GM19467 (cell line): ENCODE data around the gene NIPAL3.

Source experiments
- ATAC-seq: cut with Tn5 transposase; IDR thresholded peaks from one replicate; pipeline ENCODE4 v1.9.1; 2021; ENCODE audit warnings: mild to moderate bottlenecking, moderate library complexity; ENCODE audit not compliant: unreplicated experiment

Gene NIPAL3

DNA sequence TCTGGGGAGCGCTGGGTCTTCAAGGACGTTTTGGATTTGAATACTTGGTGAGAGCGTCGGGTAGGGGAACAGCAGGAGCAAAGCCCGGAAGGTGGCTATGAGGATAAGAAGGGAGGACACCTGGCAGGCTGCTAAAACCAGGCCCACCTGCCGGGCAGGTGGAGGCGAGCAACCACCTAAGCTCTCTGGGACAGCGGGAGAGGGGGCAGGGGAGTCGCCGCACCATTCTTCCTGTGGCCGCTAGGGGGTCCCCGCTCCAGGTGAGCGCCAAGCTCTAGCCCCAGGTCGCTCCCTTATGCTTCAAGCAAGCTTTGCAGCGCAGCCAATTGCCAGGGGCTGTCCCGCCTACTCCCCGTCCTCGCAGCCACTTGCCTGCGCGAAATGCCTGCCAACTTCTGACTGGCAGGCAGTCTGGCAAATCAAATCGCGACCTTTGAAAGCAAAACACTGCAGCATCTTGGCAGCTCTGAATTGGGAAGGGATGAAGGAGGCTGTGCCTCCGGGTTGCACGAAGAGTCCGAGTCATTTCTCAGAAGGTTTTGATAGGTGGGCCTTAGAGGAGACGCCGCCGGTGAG is at the start of gene NIPAL3:
TSS of gene NIPAL3 (plus strand) at position 469 of the 576 bp plus-strand sequence. CDS start 3,746 bp downstream, outside the sequence.
- ATAC-seq, result peak; percentile 95

DNA sequence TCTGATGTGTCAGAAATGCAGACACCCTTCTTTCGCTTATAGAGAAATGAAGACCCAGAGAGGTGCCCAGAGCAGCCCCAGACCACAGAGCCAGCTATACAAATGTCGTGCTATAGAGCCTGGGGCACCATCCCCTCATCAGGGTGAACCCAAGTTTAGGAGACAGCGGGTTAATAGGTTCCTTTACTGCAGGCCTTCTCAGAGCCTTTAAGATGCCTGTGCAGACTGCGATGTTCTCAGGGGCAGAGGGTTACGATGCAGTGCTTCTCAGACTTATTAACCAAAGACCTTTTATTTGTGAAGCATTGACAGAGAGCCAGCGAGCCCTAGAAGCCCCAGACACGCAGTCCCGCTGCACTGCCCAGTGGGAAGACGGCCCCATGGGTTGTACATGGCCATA is 48.9 kb upstream of the NIPAL3 start:
- ATAC-seq, result no peak

- no peak for ATAC-seq
Observed at GRCh38 chr1:24369199-24369598, 46.4 kb upstream of the NIPAL3 start.

GRCh38 chr1:24369801-24370200 is 45.8 kb upstream of the NIPAL3 start:
- ATAC-seq, result no peak

DNA sequence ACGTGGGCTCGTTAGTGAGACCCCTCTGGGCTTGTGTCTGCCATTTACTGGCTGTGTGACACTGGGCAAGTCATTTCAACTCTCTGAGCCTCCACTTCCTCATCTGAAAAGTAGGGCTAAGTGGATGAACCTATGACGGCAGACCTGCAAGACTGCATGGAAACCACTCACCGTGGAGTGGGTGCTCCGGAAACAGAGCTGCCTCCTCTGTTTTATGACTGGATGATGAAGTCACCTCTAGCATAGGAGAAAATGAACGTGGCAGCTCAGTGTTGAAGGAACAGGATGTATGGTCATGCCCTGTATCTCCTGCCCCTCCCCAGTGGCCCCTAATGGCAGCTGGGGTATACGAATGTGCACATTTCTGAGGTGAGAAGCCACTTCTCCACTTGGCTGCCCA is 42.6 kb upstream of the NIPAL3 start:
- ATAC-seq, result no peak

GRCh38 chr1:24373710-24374109 is 41.9 kb upstream of the NIPAL3 start:
- ATAC-seq, result no peak

- ATAC-seq, result no peak
Observed at GRCh38 chr1:24374891-24375786, 40.5 kb upstream of the NIPAL3 start.

DNA sequence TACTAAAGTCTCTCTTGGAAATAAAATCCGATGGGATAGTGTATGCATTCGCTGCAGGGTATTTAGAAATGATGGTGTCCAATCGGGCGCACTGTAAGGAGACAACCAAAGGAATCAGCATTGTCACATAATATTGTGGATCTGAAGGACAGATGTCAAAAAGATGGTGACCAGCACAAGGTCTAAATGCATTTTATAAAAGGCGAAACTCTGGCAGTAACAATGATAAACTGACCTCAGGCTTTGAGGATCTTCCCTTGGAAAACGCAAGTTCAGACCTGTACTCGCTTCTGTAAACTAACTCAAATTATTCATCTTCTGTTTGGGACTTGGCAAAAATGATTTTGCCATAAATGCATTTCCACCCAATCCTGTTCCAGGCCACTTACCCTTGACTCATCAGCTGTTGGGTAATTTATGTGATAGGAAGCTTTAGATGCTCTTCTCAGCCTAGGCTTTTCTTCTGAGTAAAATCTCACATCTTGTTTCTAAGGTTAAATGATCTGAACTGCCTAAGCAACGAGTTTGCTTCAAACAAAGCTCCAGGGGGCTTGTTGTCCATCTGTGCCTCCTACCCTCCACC is 35.8 kb upstream of the NIPAL3 start:
- ATAC-seq, result no peak

DNA sequence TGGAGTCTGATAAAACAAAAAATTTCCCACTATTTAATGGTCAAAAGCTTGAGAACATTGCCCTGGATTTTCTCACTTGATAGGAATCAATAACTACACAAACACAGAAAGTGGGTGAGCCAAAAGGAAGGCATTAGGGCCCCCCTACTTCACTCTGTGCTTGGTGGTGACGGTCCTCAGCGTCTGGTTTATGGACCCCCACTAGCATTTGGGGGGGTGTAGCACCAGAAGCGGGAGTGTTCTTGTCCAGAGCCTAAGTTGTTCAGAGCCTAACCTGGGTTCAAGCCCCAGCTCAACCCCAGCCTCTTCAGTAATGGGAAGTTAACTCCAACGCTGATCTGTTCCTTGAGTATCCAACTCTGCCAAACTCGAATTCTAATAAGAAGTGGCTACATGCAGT is 35.1 kb upstream of the NIPAL3 start:
- ATAC-seq, result no peak

DNA sequence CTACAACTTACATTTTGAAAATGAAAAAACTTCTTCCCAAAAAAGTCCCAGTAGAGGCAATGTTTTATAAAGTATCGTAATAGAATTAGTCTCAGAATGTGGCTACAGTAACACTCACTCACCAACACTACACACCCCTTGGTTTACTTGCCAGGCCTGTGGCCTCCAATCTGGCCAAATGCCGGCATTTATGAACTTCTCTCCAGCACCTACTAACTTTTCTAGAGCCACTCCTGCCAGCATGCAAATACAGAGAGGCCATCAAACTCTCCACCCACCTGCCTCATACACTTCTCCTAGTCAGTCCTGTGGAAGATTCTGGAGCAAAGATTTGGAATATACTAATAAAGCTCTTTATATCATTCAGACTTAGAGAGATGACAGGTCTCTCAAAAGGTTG is 34.3 kb upstream of the NIPAL3 start:
- ATAC-seq, result no peak

DNA sequence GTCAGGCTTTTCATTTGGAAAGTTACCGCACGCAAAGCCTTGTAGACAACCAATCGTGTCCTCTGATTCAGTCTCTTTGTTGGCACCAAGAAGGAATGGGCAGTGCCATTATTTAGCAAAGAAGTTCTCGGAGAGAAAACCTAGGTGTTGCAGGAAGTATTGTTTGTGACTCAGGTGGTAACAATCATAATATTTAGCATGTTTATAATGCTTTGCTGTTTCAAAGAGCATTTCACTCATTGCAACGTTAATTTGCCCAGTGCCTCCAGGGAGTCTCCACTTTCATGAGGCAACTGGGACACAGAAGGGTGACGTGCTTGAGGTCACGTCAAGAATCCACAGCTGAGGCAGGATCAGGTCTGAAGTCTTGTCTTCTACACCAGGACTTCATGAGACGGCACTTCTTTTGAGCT is 33.4 kb upstream of the NIPAL3 start:
- no peak for ATAC-seq

DNA sequence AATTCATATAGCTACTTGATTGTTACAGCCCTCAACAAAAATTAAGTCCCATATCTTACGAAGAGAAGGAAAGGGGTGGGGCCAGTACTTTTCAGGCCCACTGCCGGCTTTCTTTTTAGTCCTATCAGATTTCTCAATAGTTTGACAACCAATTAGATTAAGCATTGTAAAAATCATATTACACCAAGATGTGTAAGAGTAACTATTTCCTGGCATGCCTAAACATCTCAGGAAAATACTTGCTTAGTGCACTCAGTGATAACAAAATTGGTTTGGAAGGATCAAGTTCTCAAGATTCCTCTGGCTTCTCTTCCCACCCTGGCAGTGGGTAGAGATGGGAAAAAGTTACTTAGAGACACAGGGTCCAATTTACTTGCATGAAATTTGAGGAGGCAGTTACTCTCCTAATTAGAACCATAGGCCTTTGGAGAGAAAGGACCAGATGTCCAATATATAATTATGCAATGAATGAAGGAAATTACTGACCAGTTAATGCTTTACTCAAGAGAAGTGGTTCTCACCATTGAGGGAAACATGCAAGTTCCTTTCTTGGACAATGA is 32.1 kb upstream of the NIPAL3 start:
- ATAC-seq, result no peak

DNA sequence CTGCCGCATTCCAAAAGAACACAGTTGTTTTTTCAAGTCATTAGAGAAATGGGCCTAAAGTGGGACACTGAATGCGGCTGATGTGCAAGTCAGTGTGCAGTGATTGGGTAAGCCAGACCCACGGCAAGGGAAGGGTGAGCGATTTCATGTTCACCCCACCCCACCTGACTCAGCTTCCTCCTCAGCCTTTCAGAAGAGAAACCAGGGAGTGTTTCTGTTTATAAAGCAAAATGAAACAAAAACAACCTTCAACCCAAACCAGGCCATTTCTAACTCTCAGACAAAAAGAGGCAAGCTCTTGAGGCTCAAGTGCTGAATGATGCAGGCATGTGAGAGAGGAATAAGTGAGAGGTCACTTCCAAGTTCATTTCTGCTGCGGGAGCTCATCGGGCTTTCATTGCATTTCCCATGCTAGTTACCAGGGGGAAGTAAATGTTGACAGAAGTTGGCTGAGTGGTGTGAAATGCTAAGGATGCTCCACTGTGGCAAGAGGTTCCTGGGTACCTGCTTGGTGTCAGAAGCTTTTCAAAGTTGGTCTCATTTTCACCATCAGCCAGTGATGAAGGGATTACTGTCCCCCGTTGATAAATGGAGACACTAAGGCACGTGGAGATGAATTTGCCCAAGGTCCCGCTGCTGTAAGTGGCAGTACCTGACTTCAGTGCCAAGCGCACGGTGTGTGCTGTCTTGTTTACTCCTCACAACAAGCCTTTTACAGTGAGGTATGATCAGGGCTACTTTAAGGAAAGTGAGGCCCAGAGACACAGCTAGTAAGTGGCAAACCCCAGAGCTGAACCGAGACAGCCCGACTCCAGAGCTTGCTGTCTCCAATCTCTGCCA is 31.1 kb upstream of the NIPAL3 start:
- no peak for ATAC-seq

DNA sequence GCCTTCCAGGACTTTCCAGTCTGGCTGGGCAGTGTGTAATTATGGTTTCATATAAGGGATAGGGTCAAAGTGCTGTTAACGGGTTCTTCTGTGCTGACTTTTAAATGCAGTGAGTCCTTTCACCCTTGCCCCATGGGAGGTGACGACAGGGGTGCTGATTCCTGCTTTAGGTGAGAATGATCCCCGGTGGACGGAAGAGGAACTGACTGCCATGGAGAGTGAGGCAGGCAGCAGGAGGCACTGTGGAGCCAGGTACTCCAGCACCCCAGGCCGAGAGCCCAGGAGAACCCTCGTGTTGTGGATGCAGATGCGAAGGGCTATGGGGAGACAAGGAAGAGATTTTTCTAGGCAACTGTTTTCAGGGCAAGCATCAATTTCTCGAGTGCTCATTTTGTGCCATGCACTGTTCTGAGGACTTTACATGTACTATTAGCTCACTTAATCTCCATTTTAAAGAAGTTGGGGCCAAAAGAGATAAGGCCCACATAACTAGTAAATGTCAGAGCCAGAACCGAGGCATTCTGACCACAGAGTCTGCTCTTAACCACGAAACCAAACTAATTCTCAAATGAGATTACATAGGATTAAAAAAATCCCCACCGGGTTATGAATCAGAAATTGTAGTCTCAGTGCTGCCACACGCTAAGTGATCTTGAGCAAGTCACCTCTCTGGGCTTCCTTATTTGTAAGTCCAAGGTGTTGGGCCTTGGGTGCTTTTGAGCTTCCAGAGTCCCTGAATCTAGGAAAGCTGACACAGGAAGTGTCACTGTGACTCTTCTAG is 30.3 kb upstream of the NIPAL3 start:
- no peak for ATAC-seq

GRCh38 chr1:24386241-24386640 is 29.4 kb upstream of the NIPAL3 start:
- ATAC-seq, result no peak

DNA sequence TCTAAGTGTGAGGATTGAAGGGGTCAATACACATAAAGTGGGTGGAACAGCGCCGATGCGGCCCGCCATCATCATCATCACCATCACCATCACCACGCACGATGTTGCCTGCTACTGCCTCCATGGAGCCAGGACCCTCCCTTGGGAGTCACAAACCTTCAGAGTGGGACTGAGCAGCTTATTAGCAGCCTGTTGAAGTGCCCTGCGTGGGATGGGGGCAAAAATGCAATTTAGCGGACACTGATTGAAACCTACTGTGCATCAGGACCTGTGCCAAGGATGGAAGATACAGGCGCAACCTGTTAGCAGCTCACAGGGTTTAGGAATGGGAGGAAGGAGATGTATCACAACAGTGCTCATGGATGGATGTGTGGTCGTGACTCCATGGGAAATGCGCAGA is 28.7 kb upstream of the NIPAL3 start:
- ATAC-seq, result no peak

- ATAC-seq, result no peak
Observed at GRCh38 chr1:24387636-24388175, 27.9 kb upstream of the NIPAL3 start.

DNA sequence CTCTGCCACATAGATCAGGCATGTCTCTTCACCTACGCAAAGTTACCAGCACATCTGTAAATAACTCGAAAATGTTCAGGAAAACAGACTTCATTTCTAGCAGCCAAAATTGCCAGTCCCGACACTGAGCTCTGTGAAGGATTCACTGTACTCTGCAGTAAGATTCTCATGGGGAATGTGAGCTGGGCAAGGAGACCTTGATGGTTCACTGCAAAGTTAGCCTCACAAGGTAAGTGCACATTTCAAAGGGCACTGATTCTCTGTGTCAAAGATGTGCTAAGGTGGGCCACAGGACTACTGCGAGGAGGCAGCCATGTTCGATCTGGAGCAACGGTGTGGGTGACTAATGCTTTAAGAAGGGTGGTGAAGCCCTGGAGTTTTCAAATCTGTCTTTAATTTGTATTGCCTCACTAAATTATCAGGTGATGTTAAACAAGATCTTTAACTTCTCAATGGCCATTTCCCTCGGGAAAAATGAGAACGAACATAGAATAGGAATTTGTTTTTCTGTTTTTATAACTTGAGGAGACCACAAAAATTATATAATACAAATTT is 27.2 kb upstream of the NIPAL3 start:
- ATAC-seq, result no peak

DNA sequence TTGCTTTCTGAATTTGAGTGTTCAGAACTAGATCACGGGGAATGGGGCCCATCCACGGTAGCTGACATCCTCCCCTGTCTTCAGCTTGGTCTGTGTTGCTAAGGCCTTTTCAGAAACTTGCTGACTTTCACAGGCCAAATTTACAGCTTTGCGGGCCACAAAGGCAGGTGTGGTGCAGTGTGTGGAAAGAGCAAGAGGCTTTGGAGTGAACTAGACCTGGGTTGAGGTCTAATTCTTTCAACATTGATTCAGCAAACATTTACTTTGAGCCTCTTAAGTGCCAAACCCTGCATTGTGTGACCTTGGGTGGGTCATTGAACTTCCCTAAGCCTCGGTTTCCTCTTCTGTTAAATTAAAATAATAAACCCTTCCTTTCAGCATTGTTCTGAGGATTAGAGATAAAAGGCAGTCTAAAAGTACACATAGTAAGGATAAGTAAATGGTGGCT is 26.3 kb upstream of the NIPAL3 start:
- no peak for ATAC-seq
